H9 (cell line): Measurements from ENCODE around the gene PRAMEF12. TPM values are rescaled to one million over a fixed set of nuclear protein-coding genes. Genes with fewer than 3 reads are reported as not detected.
"Not testable (repeated sequence)": the region's sequence is repeated elsewhere in the genome, so short reads cannot be mapped to it uniquely, and the experiment has no call there.

Experiments
- DNase-seq: peaks from one replicate; pipeline ENCODE4 v3.0.0-alpha.2; 2017
- H2AFZ ChIP-seq: one replicate; pipeline ENCODE4 v1.6.1; 2013; ENCODE audit warnings: mild to moderate bottlenecking, low read length, control low read depth, moderate library complexity
- H2AK5ac ChIP-seq: 2 replicates; pipeline ENCODE4 v1.6.1; 2013; ENCODE audit warnings: low read length, control low read depth, mixed read lengths; ENCODE audit not compliant: insufficient read length
- H2BK120ac ChIP-seq: one replicate; pipeline ENCODE4 v1.6.1; 2013; ENCODE audit warnings: low read depth, mild to moderate bottlenecking, low read length, control low read depth, inconsistent platforms; ENCODE audit not compliant: poor library complexity, severe bottlenecking
- H2BK12ac ChIP-seq: 2 replicates; pipeline ENCODE4 v1.6.1; 2013; ENCODE audit warnings: low read length, control low read depth, mixed read lengths, low read depth; ENCODE audit not compliant: insufficient read length
- H2BK15ac ChIP-seq: 2 replicates; pipeline ENCODE4 v1.6.1; 2013; ENCODE audit warnings: low read depth, low read length, control low read depth
- H2BK20ac ChIP-seq: one replicate; pipeline ENCODE4 v1.6.1; 2013; ENCODE audit warnings: low read depth, mild to moderate bottlenecking, low read length, control low read depth, inconsistent platforms; ENCODE audit not compliant: poor library complexity, severe bottlenecking
- H2BK5ac ChIP-seq: 2 replicates; pipeline ENCODE4 v1.6.1; 2013; ENCODE audit warnings: low read length, control low read depth, mixed read lengths; ENCODE audit not compliant: insufficient read length
- H3K14ac ChIP-seq: 2 replicates; pipeline ENCODE4 v1.6.1; 2013; ENCODE audit warnings: low read length, control low read depth; ENCODE audit not compliant: insufficient read depth
- H3K18ac ChIP-seq: 2 replicates; pipeline ENCODE4 v1.6.1; 2013; ENCODE audit warnings: low read depth, mild to moderate bottlenecking, mixed read lengths, low read length, control low read depth; ENCODE audit not compliant: insufficient read length
- H3K23ac ChIP-seq: 2 replicates; pipeline ENCODE4 v1.6.1; 2013; ENCODE audit warnings: low read length, control low read depth, mixed read lengths, low read depth; ENCODE audit not compliant: insufficient read length
- H3K23me2 ChIP-seq: 2 replicates; pipeline ENCODE4 v1.6.1; 2013; ENCODE audit warnings: low read depth, mild to moderate bottlenecking, mixed read lengths, low read length, control low read depth; ENCODE audit not compliant: insufficient read length, poor library complexity, severe bottlenecking
- H3K27ac ChIP-seq: 2 replicates; pipeline ENCODE4 v1.5.1; 2013; ENCODE audit warnings: low read length, control low read depth, mixed read lengths, low read depth; ENCODE audit not compliant: insufficient read length
- H3K27me3 ChIP-seq: 2 replicates; pipeline ENCODE4 v1.6.1; 2013; ENCODE audit warnings: low read length, control low read depth, inconsistent platforms; ENCODE audit not compliant: insufficient read depth
- H3K4ac ChIP-seq: 2 replicates; pipeline ENCODE4 v1.6.1; 2013; ENCODE audit warnings: low read depth, mild to moderate bottlenecking, control low read depth, inconsistent platforms, low read length, moderate library complexity
- H3K4me1 ChIP-seq: 2 replicates; pipeline ENCODE4 v1.6.1; 2013; ENCODE audit warnings: low read length, control low read depth, inconsistent platforms; ENCODE audit not compliant: insufficient read depth
- H3K4me2 ChIP-seq: 2 replicates; pipeline ENCODE4 v1.6.1; 2013; ENCODE audit warnings: low read length, control low read depth, mixed read lengths; ENCODE audit not compliant: insufficient read length, insufficient read depth
- H3K56ac ChIP-seq: 2 replicates; pipeline ENCODE4 v1.6.1; 2013; ENCODE audit warnings: low read depth, mild to moderate bottlenecking, mixed read lengths, low read length, control low read depth; ENCODE audit not compliant: insufficient read length
- H3K79me1 ChIP-seq: 2 replicates; pipeline ENCODE4 v1.6.1; 2013; ENCODE audit warnings: low read depth, mild to moderate bottlenecking, moderate library complexity, low read length, control low read depth, inconsistent platforms; ENCODE audit not compliant: insufficient read depth, poor library complexity, severe bottlenecking
- H3K79me2 ChIP-seq: 2 replicates; pipeline ENCODE4 v1.6.1; 2013; ENCODE audit warnings: low read length, control low read depth, inconsistent platforms; ENCODE audit not compliant: insufficient read depth
- H3K9ac ChIP-seq: 2 replicates; pipeline ENCODE4 v1.6.1; 2013; ENCODE audit warnings: low read length, control low read depth, mixed read lengths; ENCODE audit not compliant: insufficient read length; ENCODE audit errors: extremely low read depth
- H3K9me3 ChIP-seq: one replicate; pipeline ENCODE4 v1.6.1; 2013; ENCODE audit warnings: low read depth, low read length, inconsistent platforms; ENCODE audit not compliant: control insufficient read depth
- H3T11ph ChIP-seq: one replicate; pipeline ENCODE4 v1.6.1; 2013; ENCODE audit warnings: mild to moderate bottlenecking, low read length, control low read depth, inconsistent platforms
- H4K20me1 ChIP-seq: one replicate; pipeline ENCODE4 v1.6.1; 2013; ENCODE audit not compliant: control insufficient read depth, insufficient read length, insufficient read depth
- H4K5ac ChIP-seq: 2 replicates; pipeline ENCODE4 v1.6.1; 2013; ENCODE audit warnings: low read depth, mild to moderate bottlenecking, mixed read lengths, low read length, control low read depth; ENCODE audit not compliant: insufficient read length
- H4K8ac ChIP-seq: replicated peaks from 2 replicates; pipeline ENCODE4 v1.6.1; 2013; ENCODE audit warnings: low read length, control low read depth, mixed read lengths, low read depth; ENCODE audit not compliant: insufficient read length
- H4K91ac ChIP-seq: 2 replicates; pipeline ENCODE4 v1.6.1; 2013; ENCODE audit warnings: low read depth, mild to moderate bottlenecking, moderate library complexity, mixed read lengths, low read length, control low read depth; ENCODE audit not compliant: insufficient read length
- H3K27ac Mint-ChIP-seq, 3 experiments: 2 replicates in 2 of 3; 3 replicates in 1 of 3; pipeline ENCODE4 v1.8.0; 2020 to 2021; ENCODE audit warnings: mixed read lengths in 3 of 3, mild to moderate bottlenecking in 1 of 3, moderate library complexity in 1 of 3
- H3K27me3 Mint-ChIP-seq: 2 replicates; pipeline ENCODE4 v1.8.0; 2021; ENCODE audit warnings: low read depth, mild to moderate bottlenecking, moderate library complexity, mixed read lengths
- H3K36me3 Mint-ChIP-seq, 3 experiments: 2 replicates in 2 of 3; 3 replicates in 1 of 3; pipeline ENCODE4 v1.8.0; 2020 to 2021; ENCODE audit warnings: low read depth in 3 of 3, mixed read lengths in 3 of 3; ENCODE audit not compliant: insufficient read depth in 1 of 3
- H3K4me1 Mint-ChIP-seq, 2 experiments: 2 replicates each; pipeline ENCODE4 v1.8.0; 2020; ENCODE audit warnings: mixed read lengths in 2 of 2
- H3K4me3 Mint-ChIP-seq, 2 experiments: 2 replicates in 1 of 2; 3 replicates in 1 of 2; pipeline ENCODE4 v1.8.0; 2020 to 2021; ENCODE audit warnings: mild to moderate bottlenecking in 2 of 2, mixed read lengths in 2 of 2, moderate library complexity in 1 of 2
- H3K9me3 Mint-ChIP-seq, 2 experiments: 2 replicates in 1 of 2; 3 replicates in 1 of 2; pipeline ENCODE4 v1.8.0; 2020; ENCODE audit warnings: mild to moderate bottlenecking in 2 of 2, mixed read lengths in 2 of 2, moderate library complexity in 1 of 2
- WGBS: extraction: QIAGEN DNeasy Blood & Tissue Kit; methylation state at CpG from one replicate; pipeline ENCODE4 v1.1.7; 2013; ENCODE audit warnings: missing lambda C conversion rate, low lambda C conversion rate, mixed read lengths; ENCODE audit not compliant: insufficient read length; ENCODE audit errors: extremely low coverage; 5-methylcytosine and 5-hydroxymethylcytosine counted together
- total RNA-seq: library from RNA; stranded (reverse); gene quantifications from 2 replicates; pipeline ENCODE4 v1.2.1, GENCODE V29; 2021
- TF ChIP-seq, protein P1 (sequence below): fragments of 200-600 bp; sonication (generic); conservative IDR thresholded peaks from 3 replicates; pipeline ENCODE4 v1.8.0; 2021; ENCODE audit warnings: antibody characterized with exemption, mild to moderate bottlenecking

PRAMEF12 gene
- total RNA-seq, 1 experiment from 2014 or later: not detected

DNA sequence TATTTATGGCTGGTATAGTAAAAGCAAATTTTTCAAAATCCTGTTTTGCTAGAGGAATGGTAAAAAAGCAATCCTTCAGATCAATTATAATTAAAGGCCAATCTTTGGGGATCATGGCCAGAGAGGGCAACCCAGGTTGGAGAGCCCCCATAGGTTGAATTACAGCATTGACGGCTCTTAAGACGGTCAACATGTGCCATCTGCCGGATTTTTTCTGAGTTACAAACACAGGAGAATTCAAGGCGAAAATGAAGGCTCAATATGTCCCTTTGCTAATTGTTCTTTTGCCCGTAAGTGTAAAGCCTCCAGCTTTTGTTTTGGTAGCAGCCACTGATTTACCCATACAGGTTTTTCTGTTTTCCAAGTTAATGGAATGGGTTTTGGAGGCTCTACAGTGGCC lies 8.0 kb downstream of the PRAMEF12 start:
- TF ChIP-seq, protein P1, sequence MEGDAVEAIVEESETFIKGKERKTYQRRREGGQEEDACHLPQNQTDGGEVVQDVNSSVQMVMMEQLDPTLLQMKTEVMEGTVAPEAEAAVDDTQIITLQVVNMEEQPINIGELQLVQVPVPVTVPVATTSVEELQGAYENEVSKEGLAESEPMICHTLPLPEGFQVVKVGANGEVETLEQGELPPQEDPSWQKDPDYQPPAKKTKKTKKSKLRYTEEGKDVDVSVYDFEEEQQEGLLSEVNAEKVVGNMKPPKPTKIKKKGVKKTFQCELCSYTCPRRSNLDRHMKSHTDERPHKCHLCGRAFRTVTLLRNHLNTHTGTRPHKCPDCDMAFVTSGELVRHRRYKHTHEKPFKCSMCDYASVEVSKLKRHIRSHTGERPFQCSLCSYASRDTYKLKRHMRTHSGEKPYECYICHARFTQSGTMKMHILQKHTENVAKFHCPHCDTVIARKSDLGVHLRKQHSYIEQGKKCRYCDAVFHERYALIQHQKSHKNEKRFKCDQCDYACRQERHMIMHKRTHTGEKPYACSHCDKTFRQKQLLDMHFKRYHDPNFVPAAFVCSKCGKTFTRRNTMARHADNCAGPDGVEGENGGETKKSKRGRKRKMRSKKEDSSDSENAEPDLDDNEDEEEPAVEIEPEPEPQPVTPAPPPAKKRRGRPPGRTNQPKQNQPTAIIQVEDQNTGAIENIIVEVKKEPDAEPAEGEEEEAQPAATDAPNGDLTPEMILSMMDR: peak; percentile 47; the same call in 2 of the 3 replicates
- WGBS: no CpG with 5 or more reads among the region's 5 CpGs
- not testable (repeated sequence) for H4K20me1 ChIP-seq, H3K36me3 Mint-ChIP-seq, H4K8ac ChIP-seq, H3K14ac ChIP-seq, H3K27me3 Mint-ChIP-seq, H2AK5ac ChIP-seq, H3K27ac ChIP-seq, H2BK20ac ChIP-seq, H3K4me2 ChIP-seq, DNase-seq, H3K18ac ChIP-seq, H3K23me2 ChIP-seq, H2BK12ac ChIP-seq, H3T11ph ChIP-seq, H3K9ac ChIP-seq, H3K4me3 Mint-ChIP-seq, H3K79me1 ChIP-seq, H2BK120ac ChIP-seq, H3K4me1 ChIP-seq, H2BK5ac ChIP-seq, H2BK15ac ChIP-seq, H3K27me3 ChIP-seq, H3K23ac ChIP-seq, H3K4ac ChIP-seq, H4K5ac ChIP-seq, H4K91ac ChIP-seq, H2AFZ ChIP-seq, H3K27ac Mint-ChIP-seq, H3K56ac ChIP-seq, H3K79me2 ChIP-seq
- peaks cover 8 to 13% of the 10 kb centered on the region in 2 experiments for H3K4me1 Mint-ChIP-seq
- H3K9me3 Mint-ChIP-seq: peaks cover 22% of the 10 kb centered on the region in 2 experiments
- H3K9me3 ChIP-seq: peaks cover 12% of the 10 kb centered on the region
